GM23248 (cell line): ENCODE measurements around the gene POU2F1.

Source experiments
- EZH2 ChIP-seq: fragments of 200-600 bp; sonication (generic); IDR thresholded peaks from 2 replicates; pipeline ENCODE4 v1.6.1; 2018; ENCODE audit warnings: antibody characterized with exemption, mild to moderate bottlenecking; ENCODE audit not compliant: insufficient read depth, poor library complexity, severe bottlenecking
- EZH2phosphoT487 ChIP-seq: fragments of 200-600 bp; sonication (generic); IDR thresholded peaks from 2 replicates; pipeline ENCODE4 v1.6.1; 2018; ENCODE audit warnings: antibody characterized with exemption, moderate library complexity, mild to moderate bottlenecking, low read depth; ENCODE audit not compliant: insufficient read depth

GRCh38 chr1:167274061-167274460, 53.4 kb downstream of the POU2F1 start:
- TF ChIP-seq EZH2 (no peak), EZH2phosphoT487 (no peak)
